B cell (primary cell): ENCODE results near the gene ATAD1.
"Not testable (repeated sequence)": the region's sequence is repeated elsewhere in the genome, so short reads cannot be mapped to it uniquely, and the experiment has no call there.

Experiments used
- CTCF ChIP-seq: fragments of 200-600 bp; IDR thresholded peaks from one replicate; pipeline ENCODE4 v1.8.0; 2022; ENCODE audit warnings: antibody characterized with exemption, mild to moderate bottlenecking
- EZH2 ChIP-seq: IDR thresholded peaks from 2 replicates; pipeline ENCODE4 v1.6.1; 2012; ENCODE audit warnings: borderline replicate concordance, low read depth, mild to moderate bottlenecking, moderate library complexity, low read length; ENCODE audit not compliant: insufficient read depth, poor library complexity, severe bottlenecking

GRCh38 chr10:87748244-87748643 is 69.8 kb downstream of the ATAD1 start:
- TF ChIP-seq CTCF, EZH2: not testable (repeated sequence)
